Peyer's patch (tissue), 4 donors: Measurements from ENCODE around the gene OPCML.

Experiments used
- POLR2A ChIP-seq, 2 donors: fragments of 450-650 bp; IDR thresholded peaks; one replicate each; pipeline ENCODE4 v1.5.1; 2017; ENCODE audit warnings: antibody characterized with exemption in 2 of 2, mild to moderate bottlenecking in 2 of 2, moderate library complexity in 2 of 2
- TF ChIP-seq, protein P1 (sequence below), 6 experiments: fragments of 450-650 bp in 4 of 6; fragments of 200-600 bp in 2 of 6; sonication (generic) in 1 of 6; IDR thresholded peaks; one replicate each; pipeline ENCODE4 v1.5.1; 2017 to 2019; ENCODE audit warnings: antibody characterized with exemption in 6 of 6, mild to moderate bottlenecking in 3 of 6, moderate library complexity in 1 of 6

DNA sequence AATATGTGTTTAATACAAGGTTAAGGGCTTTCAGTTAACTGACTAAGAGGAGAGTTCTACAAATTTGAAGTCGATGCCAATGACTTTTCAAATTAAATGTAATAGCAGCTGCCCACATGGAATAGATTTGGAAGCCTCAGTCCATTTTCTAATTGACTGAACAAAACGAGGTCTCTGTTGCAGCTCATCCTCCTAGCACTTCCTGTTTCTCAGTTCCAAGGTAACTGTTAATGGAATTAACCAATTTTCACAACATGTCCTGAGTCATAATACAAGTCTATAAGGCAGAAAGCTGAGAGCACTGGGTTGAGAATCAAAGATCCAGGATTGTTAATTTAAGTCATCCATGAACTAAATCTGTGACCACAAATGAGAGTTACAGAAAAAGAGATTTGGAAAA is 177.2 kb downstream of the OPCML start:
- TF ChIP-seq, protein P1, sequence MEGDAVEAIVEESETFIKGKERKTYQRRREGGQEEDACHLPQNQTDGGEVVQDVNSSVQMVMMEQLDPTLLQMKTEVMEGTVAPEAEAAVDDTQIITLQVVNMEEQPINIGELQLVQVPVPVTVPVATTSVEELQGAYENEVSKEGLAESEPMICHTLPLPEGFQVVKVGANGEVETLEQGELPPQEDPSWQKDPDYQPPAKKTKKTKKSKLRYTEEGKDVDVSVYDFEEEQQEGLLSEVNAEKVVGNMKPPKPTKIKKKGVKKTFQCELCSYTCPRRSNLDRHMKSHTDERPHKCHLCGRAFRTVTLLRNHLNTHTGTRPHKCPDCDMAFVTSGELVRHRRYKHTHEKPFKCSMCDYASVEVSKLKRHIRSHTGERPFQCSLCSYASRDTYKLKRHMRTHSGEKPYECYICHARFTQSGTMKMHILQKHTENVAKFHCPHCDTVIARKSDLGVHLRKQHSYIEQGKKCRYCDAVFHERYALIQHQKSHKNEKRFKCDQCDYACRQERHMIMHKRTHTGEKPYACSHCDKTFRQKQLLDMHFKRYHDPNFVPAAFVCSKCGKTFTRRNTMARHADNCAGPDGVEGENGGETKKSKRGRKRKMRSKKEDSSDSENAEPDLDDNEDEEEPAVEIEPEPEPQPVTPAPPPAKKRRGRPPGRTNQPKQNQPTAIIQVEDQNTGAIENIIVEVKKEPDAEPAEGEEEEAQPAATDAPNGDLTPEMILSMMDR (IDR thresholded peaks at IDR 0.05), result no peak
- no peak for TF ChIP-seq POLR2A (IDR thresholded peaks at IDR 0.05)
